GM12878 (cell line): ENCODE data around the gene NFAM1. TPM values are rescaled to one million over a fixed set of nuclear protein-coding genes. Genes with fewer than 3 reads are reported as not detected.
A peak's percentile ranks its signal among the peaks of the same experiment; 100 is the strongest.

Source experiments
- ATAC-seq: fragments of 200-7000 bp; cut with Tn5 transposase; 3 replicates; pipeline ENCODE4 v1.9.1; 2020; ENCODE audit warnings: mild to moderate bottlenecking, moderate library complexity
- Bru-seq: library from RNA; stranded (reverse); fragments of 400-500 nt; gene quantifications from one replicate; lab custom pipeline; 2021; lab: Mats Ljungman, UMichigan
- BruChase-seq, 2 experiments: library from RNA; stranded (reverse); fragments of 400-500 nt; gene quantifications; one replicate each; lab custom pipeline; 2021; lab: Mats Ljungman, UMichigan
- BruUV-seq: library from RNA; stranded (reverse); fragments of 400-500 nt; replicated peaks from 2 replicates; lab custom pipeline; 2021; lab: Mats Ljungman, UMichigan
- CTCF ChIA-PET: fragments of 300-600 bp; sonication (Branson Sonifier 250); formaldehyde crosslinking; extraction: SDS; loops from one replicate; lab custom pipeline; 2021; ENCODE audit warnings: inconsistent platforms; lab: Yijun Ruan, JAX
- POLR2A ChIA-PET: fragments of 350-600 bp; formaldehyde crosslinking; extraction: SDS; loops from one replicate; lab custom pipeline; 2021; ENCODE audit warnings: inconsistent platforms; lab: Charles Lee
- RAD21 ChIA-PET: fragments of 300-600 bp; sonication (Branson Sonifier 250); formaldehyde crosslinking; loops from one replicate; lab custom pipeline; 2023; ENCODE audit warnings: antibody characterized with exemption; ENCODE audit not compliant: unreplicated experiment; lab: Charles Lee
- SMC1A ChIA-PET: fragments of 300-600 bp; sonication (Branson Sonifier 250); formaldehyde crosslinking; loops from one replicate; lab custom pipeline; 2023; ENCODE audit not compliant: unreplicated experiment, uncharacterized antibody; lab: Charles Lee
- DNase-seq: peaks from one replicate; pipeline ENCODE4 v3.0.0-alpha.2; 2011; ENCODE audit warnings: low read depth, low spot score
- FAIRE-seq: peaks from 3 replicates; lab custom pipeline; 2011; peaks lifted over from hg19 to GRCh38; lab: Jason Lieb, UNC
- H2AFZ ChIP-seq: 2 replicates; pipeline ENCODE4 v1.6.0; 2011; ENCODE audit warnings: low read depth, low read length, control low read depth; ENCODE audit not compliant: control insufficient read depth
- H3K27ac ChIP-seq: 2 replicates; pipeline ENCODE4 v1.5.1; 2011; ENCODE audit warnings: control low read depth; ENCODE audit not compliant: control insufficient read depth, insufficient read depth
- H3K27me3 ChIP-seq, 2 experiments: replicated peaks in 1 of 2; 2 replicates each; pipeline versions ENCODE4 v1.6.0 to v1.6.1; 2011; ENCODE audit warnings: low read length in 1 of 2; ENCODE audit not compliant: control insufficient read depth in 2 of 2, insufficient read depth in 2 of 2
- H3K36me3 ChIP-seq, 2 experiments: 2 replicates each; pipeline ENCODE4 v1.5.1; 2011; ENCODE audit warnings: low read length in 1 of 2; ENCODE audit not compliant: control insufficient read depth in 2 of 2, insufficient read depth in 2 of 2
- H3K4me1 ChIP-seq: 2 replicates; pipeline ENCODE4 v1.6.1; 2011; ENCODE audit warnings: mild to moderate bottlenecking, low read length, moderate library complexity, mixed read lengths; ENCODE audit not compliant: control insufficient read depth, insufficient read depth
- H3K4me2 ChIP-seq: 2 replicates; pipeline ENCODE4 v1.6.0; 2011; ENCODE audit warnings: control low read depth; ENCODE audit not compliant: control insufficient read depth, insufficient read depth
- H3K4me3 ChIP-seq: fragments of 200-600 bp; sonication (generic); 2 replicates; pipeline ENCODE4 v1.5.1; 2016
- H3K79me2 ChIP-seq: 2 replicates; pipeline ENCODE4 v1.6.0; 2011; ENCODE audit warnings: low read length; ENCODE audit not compliant: control insufficient read depth, insufficient read depth
- H3K9ac ChIP-seq: 2 replicates; pipeline ENCODE4 v1.8.0; 2011; ENCODE audit warnings: low read length, control low read depth, mixed read lengths; ENCODE audit not compliant: control insufficient read depth, insufficient read depth
- H3K9me3 ChIP-seq: replicated peaks from 3 replicates; pipeline ENCODE4 v1.5.1; 2011; ENCODE audit warnings: mild to moderate bottlenecking, low read length; ENCODE audit not compliant: control insufficient read depth, insufficient read depth
- H4K20me1 ChIP-seq: 2 replicates; pipeline ENCODE4 v1.6.0; 2011; ENCODE audit not compliant: control insufficient read depth, insufficient read depth
- ATF7 ChIP-seq: fragments of 450-650 bp; IDR thresholded peaks from 2 replicates; pipeline ENCODE4 v1.6.1; 2016; ENCODE audit warnings: low read depth, mild to moderate bottlenecking
- CBFB ChIP-seq: IDR thresholded peaks from 2 replicates; pipeline ENCODE4 v1.6.1; 2016; ENCODE audit warnings: antibody characterized with exemption, low read depth
- CEBPZ ChIP-seq: fragments of 150-350 bp; IDR thresholded peaks from 2 replicates; pipeline ENCODE4 v1.6.1; 2016; ENCODE audit warnings: low read depth, low read length
- CUX1 ChIP-seq: IDR thresholded peaks from 2 replicates; pipeline ENCODE4 v1.6.1; 2012; ENCODE audit warnings: improper control_type of control experiment, low read depth, low read length; ENCODE audit not compliant: insufficient replicate concordance
- DPF2 ChIP-seq: fragments of 450-650 bp; IDR thresholded peaks from 2 replicates; pipeline ENCODE4 v1.6.1; 2017; ENCODE audit warnings: mild to moderate bottlenecking
- IKZF1 ChIP-seq: fragments of 450-650 bp; conservative IDR thresholded peaks from 2 replicates; pipeline ENCODE4 v1.6.1; 2017; ENCODE audit warnings: antibody characterized with exemption, mild to moderate bottlenecking
- MEF2B ChIP-seq: fragments of 450-650 bp; IDR thresholded peaks from 2 replicates; pipeline ENCODE4 v1.6.1; 2018; ENCODE audit warnings: mild to moderate bottlenecking, moderate library complexity; ENCODE audit not compliant: partially characterized antibody, poor library complexity, severe bottlenecking
- NFYB ChIP-seq: IDR thresholded peaks from 2 replicates; pipeline ENCODE4 v1.6.1; 2011; ENCODE audit warnings: low read depth, mild to moderate bottlenecking, low read length, improper control_type of control experiment, moderate library complexity; ENCODE audit not compliant: insufficient read depth
- RAD21 ChIP-seq: IDR thresholded peaks from 2 replicates; pipeline ENCODE4 v1.6.1; 2011; ENCODE audit warnings: mild to moderate bottlenecking, low read depth, low read length, moderate library complexity; ENCODE audit not compliant: insufficient read depth
- SMARCA5 ChIP-seq: fragments of 450-650 bp; IDR thresholded peaks from 2 replicates; pipeline ENCODE4 v1.6.1; 2017; ENCODE audit warnings: mild to moderate bottlenecking
- WGBS: methylation state at CpG from one replicate; pipeline ENCODE4 v1.1.6; 2016; ENCODE audit warnings: low lambda C conversion rate; ENCODE audit not compliant: insufficient replicate concordance, insufficient coverage; ENCODE audit errors: missing lambda C conversion rate; 5-methylcytosine and 5-hydroxymethylcytosine counted together
- in situ Hi-C: fragments of 300-500 bp; cut with MboI; formaldehyde crosslinking; loops from 9 replicates; pipeline ENCODE4 v1.14.3; 2018; ENCODE audit warnings: mixed read lengths
- intact Hi-C: fragments of 100-400 bp; cut with micrococcal nuclease; formaldehyde crosslinking; loops from one replicate; pipeline ENCODE4 v1.14.2; 2022; ENCODE audit not compliant: unreplicated experiment
- long read RNA-seq, 2 experiments: library from polyadenylated mRNA; unstranded; transcript quantifications; one replicate each; pipeline ENCODE4 v2.0.0, GENCODE V29; 2019 to 2020
- polyA minus RNA-seq, 3 experiments: library from RNA; depleted of rRNA, polyadenylated mRNA; stranded (reverse); fragments of >200 nt; gene quantifications; 2 replicates each; pipeline ENCODE4 v1.2.3, GENCODE V29; 2011
- polyA plus RNA-seq, 11 experiments: library from polyadenylated mRNA; depleted of rRNA in 4 of 11; unstranded in 6 of 11; stranded (reverse) in 5 of 11; fragments of >200 nt; fragmentation: Nextera tagmentation in 4 of 11; fragmentation: Illumina TruSeq in 1 of 11; extraction: Ambion mirVana in 4 of 11; extraction: Trizol in 1 of 11; gene quantifications; 1 replicate in 1 of 11; 2 replicates in 10 of 11; pipeline versions ENCODE4 v1.2.1 to v1.2.3, GENCODE V29; 2011 to 2016; ENCODE audit warnings: inconsistent platforms in 2 of 11, missing spikeins in 2 of 11, low read depth in 1 of 11
- total RNA-seq, 4 experiments: library from RNA; depleted of rRNA in 3 of 4; stranded (reverse); fragments of >200 nt in 3 of 4; fragmentation: Illumina TruSeq in 1 of 4; extraction: Trizol in 1 of 4; gene quantifications; 2 replicates each; pipeline versions ENCODE4 v1.2.1 to v1.2.3, GENCODE V29; 2013 to 2021

NFAM1 gene
- 9.2 and 10.3 TPM in 2 replicates for total RNA-seq (2013; cell fraction: nucleolus; rRNA removed)
- total RNA-seq (2014; rRNA removed) (0.16 and 0.34 TPM in 2 replicates), total RNA-seq (2014; rRNA removed; fragmentation: Illumina TruSeq; extraction: Trizol) (0.13 and 0.32 TPM in 2 replicates), total RNA-seq (2021) (0.29 and 0.36 TPM in 2 replicates), polyA plus RNA-seq (2011; rRNA removed) (0.84 and 1.3 TPM in 2 replicates), polyA plus RNA-seq (2014; fragmentation: Illumina TruSeq; extraction: Trizol) (0.13 and 0.24 TPM in 2 replicates), polyA plus RNA-seq (2014; fragmentation: Nextera tagmentation; extraction: Ambion mirVana) (not detected), polyA plus RNA-seq (2014; rRNA removed) (0.10 and 0.15 TPM in 2 replicates), polyA plus RNA-seq (2016; fragmentation: Nextera tagmentation; extraction: Ambion mirVana) (under 1 TPM in 1 of 2 experiments, not detected in 1; 0.20 TPM), polyA minus RNA-seq (2011; rRNA and poly(A)+ RNA removed) (2.0 and 2.9 TPM in 2 replicates), Bru-seq, nascent RNA (percentile 48 among the genes with signal in this experiment), BruChase-seq, experiment 1, labeled RNA remaining after a 6-hour chase (percentile 45 among the genes with signal in this experiment), BruChase-seq, experiment 2, labeled RNA remaining after a 2-hour chase (percentile 42 among the genes with signal in this experiment)
- polyA plus RNA-seq (2011; ENCODE audit: low read depth), result 0.22 TPM
- 1.8 and 1.9 TPM in 2 replicates for polyA plus RNA-seq (2011; cell fraction: cytosol; rRNA removed)
- polyA plus RNA-seq (2011; cell fraction: nucleus; rRNA removed), result 2.5 and 2.6 TPM in 2 replicates
- 0.69 and 0.70 TPM in 2 replicates for polyA plus RNA-seq (2012)
- 0.73 and 3.9 TPM in 2 replicates for polyA minus RNA-seq (2011; cell fraction: cytosol; rRNA and poly(A)+ RNA removed)
- 0.96 and 0.97 TPM in 2 replicates for polyA minus RNA-seq (2011; cell fraction: nucleus; rRNA and poly(A)+ RNA removed)
- long read RNA-seq, experiment 1, partial matches to known transcripts, result 0 of 1 reads
- long read RNA-seq, experiment 1, other reads (novel, unspliced or antisense), result 1 of 1 reads
- long read RNA-seq, experiment 2, partial matches to known transcripts, result 0 of 1 reads
- long read RNA-seq, experiment 2, other reads (novel, unspliced or antisense), result 1 of 1 reads

- FAIRE-seq (no peak), DNase-seq (no peak), ATAC-seq (peak; percentile 10; the same call in 1 of the 3 replicates)
- POLR2A ChIA-PET, result interaction anchor here (0.6 to 1.2 kb wide), 7 partner anchors 10 to 496 kb away, joined by 3 to 8 read pairs (median 3); no protein-coding TSS in a partner anchor
- 25% methylated on average over 22 of the region's 24 CpGs for WGBS
- intact Hi-C loops, result no loop called here
- CTCF ChIA-PET, result interaction anchor here (0.7 to 11.9 kb wide), 9 partner anchors 10 to 735 kb away, joined by 3 to 133 read pairs (median 4); partner anchors contain the start of gene NDUFA6
- TF ChIP-seq NFYB, result no peak
- no peak for TF ChIP-seq CEBPZ
- peak; percentile 81 for TF ChIP-seq MEF2B
- no peak for TF ChIP-seq CUX1
- TF ChIP-seq DPF2, result 0 out of 2 replicates have a peak, but pooled peaks have one; percentile 33
- TF ChIP-seq SMARCA5, result no peak
- TF ChIP-seq IKZF1, result 0 out of 2 replicates have a peak, but pooled peaks have one; percentile 21
- no peak for TF ChIP-seq ATF7
- no peak for TF ChIP-seq CBFB
- no peak for TF ChIP-seq RAD21
- no TSS peak for BruUV-seq
- SMC1A ChIA-PET, result interaction anchor here (1.2 to 2.0 kb wide), 5 partner anchors 10 to 154 kb away, joined by 3 to 6 read pairs (median 4); no protein-coding TSS in a partner anchor
- peaks cover 6% of the 10 kb centered on the region for H3K79me2 ChIP-seq
- no peaks in the 10 kb centered on the region; the same call in 1 of the 2 replicates for H3K4me1 ChIP-seq
- H3K9ac ChIP-seq, result no peak within 1 kb of the TSS
- no peaks in the 10 kb centered on the region for H3K27me3 ChIP-seq
- in situ Hi-C loops, result no loop called here
- no peaks in the 10 kb centered on the region for H3K36me3 ChIP-seq
- H4K20me1 ChIP-seq, result no peaks in the 10 kb centered on the region
- H3K4me3 ChIP-seq, result no peak within 1 kb of the TSS
- peak within 1 kb of the TSS; percentile 9; the same call in 1 of the 2 replicates for H2AFZ ChIP-seq
- peak within 1 kb of the TSS; percentile 66; the same call in 1 of the 2 replicates for H3K4me2 ChIP-seq
- no peaks in the 10 kb centered on the region for H3K9me3 ChIP-seq
- RAD21 ChIA-PET, result interaction anchor here (0.7 to 1.5 kb wide), 7 partner anchors 11 to 341 kb away, joined by 3 to 8 read pairs (median 4); partner anchors contain the start of gene NDUFA6
- H3K27ac ChIP-seq, result no peak within 1 kb of the TSS
Observed at GRCh38 chr22:42432020-42432596, at the start of gene NFAM1. NFAM1 (minus strand) TSS chr22:42432403; CDS start chr22:42432357, 46 bp downstream.
